Measurements from ENCODE around the gene INS.
"Not testable (repeated sequence)": the region's sequence is repeated elsewhere in the genome, so short reads cannot be mapped to it uniquely, and the experiment has no call there.

Gene INS

DNA sequence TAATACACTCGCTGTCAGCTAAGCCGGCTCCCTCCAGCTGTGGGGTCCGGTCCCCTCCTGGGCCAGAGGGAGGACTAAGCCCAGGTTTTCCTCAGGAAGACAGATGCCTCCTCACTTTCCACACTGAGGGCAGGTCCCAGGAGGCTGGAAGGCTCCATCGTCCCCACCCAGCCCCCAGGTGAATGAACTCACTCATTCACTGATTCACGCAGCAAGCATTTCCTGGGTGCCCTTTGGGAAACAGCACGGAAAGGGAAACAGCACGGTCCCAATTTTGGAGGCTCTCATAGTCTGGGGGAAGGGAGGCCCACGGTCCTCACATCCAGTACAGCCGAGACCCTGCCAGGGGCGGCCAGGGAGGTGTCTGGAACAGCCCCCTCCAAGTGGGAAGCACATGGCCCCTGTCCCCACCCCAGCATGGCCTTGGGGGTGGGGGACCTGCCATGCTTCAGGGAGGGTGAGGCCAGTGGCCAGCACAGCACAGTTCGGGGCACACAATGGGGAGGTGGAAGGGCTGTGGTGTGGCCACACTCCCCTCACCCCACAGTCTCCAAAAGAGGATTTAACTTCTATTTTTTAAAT is 19.9 kb upstream of the INS start:
- no peak for DNase-seq

DNA sequence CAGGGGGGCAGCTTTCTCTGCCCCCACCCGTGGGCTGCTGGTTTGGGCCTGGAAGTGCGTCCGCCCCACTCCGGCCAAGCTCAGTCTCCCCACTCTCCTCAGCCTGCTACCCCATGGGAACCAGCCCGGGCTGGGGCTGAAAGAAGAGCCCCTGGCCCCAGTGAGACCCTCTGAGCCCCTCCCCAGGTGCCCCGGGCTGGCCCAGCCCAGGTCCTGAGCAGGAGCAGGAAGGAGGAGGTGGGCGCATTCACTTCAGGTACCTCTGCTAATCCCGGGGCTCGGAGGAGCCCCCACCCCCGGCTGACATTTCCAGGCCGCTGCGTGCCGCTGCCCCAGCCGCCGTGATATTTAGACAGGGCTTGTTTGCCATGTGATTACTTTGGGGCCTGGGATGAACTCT is 19.3 kb upstream of the INS start:
- DNase-seq: no peak

DNA sequence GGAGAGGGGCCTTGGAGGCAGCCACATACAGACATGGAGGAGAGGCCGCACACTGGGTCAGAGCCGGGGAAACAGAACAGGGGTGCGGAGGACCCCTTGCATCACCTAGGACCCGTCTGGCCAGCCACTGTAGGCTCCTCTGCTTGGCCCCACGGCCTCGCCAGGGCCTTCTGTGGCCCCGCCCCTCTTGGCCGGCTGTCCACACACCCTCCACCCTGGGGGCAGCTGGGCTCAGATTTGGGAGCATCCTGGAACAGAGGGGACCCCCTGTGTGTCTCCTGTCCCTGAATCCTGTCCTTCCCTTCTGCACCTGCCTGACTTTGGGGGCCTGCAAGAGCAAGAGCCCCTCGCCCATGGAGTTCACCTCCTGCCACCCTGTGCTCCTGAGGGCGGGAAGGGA is 18.5 kb upstream of the INS start:
- DNase-seq: no peak

DNA sequence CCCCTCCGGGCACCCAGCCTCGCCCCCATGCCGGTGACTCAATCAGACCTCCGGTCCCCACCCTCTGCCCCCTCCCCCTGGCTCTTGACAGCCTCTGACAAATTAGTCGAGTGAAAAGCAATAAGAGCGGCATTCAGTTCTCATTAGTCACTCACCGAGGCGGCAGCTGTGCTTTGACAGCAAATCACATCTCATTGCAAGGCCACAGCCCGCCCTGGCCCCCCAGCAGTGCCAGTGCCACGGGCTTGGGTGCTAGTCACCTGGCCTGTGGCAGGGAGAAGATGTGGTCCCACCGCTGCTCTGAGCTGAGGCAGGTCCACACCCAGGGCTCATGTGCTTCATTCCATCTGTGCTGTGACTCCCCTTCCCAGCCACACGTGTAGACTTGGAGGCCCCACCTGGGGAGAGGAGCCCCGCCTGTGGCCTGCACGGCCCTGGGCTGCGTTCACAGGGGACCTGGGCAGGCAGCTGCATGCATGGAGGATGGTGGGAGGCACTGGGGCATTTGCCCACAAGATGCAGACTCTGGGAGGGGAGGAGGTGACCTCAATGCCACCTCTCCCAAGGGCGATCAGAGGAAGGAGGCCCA is 18.0 kb upstream of the INS start:
- no peak for DNase-seq

DNA sequence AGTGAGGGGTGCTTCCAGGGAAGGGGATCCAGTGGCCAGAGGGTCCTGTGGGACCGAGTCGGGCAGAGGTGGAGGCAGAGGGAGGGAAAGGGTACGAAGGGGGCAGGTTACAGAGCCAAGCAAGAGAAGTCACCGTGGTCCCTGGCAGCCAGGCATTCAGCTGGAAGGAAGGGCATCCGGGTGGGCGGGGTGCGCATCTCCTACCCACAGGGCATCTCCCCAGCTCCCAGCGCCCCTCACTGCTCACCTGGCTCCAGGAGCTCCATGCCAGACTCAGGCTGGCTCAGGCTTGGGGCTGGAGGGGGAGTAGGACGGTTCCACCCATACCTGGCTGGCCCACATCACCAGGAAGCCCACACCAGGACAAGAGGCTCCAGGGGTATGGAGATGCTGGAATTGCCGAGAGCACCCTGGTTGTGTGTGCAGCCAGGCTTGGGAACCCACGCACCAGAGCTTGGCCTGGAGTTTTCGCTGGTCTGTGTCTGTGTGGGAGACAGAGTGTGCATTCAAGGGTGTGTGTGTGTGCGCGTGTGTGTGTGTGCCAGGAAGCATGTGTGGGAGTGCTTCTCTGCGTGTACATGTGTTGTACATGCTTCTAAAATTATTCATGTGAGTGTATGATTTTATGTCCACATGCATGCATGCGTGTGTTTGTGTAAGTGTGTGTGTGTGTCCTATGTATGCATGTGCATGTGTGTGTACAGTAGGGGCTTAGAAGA is 17.2 kb upstream of the INS start:
- not testable (repeated sequence) for DNase-seq

- no peak for DNase-seq
These were observed 16.1 kb upstream of the INS start for GRCh38 chr11:2177076-2177475.

GRCh38 chr11:2176389-2176900 is 15.4 kb upstream of the INS start:
- DNase-seq: no peak

DNA sequence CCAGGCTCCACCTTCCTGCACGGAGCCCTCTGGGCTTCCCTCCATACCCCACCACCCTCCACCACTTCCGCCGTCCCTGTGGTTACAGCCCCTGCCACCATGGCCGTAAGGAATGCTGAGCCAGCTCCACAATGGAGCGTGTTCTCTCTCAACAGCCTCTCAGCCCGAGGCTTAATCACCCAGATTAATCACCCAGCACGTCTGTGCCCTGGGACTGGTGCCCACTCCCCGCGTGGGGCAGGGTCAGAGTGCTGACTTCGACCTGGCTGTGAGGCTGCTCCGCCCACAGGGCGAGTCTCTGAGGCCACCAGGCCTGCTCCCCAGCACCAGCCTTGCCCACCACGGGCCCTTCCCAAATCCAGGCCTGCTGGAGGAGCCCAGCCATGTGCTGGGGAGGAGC is 14.7 kb upstream of the INS start:
- DNase-seq: no peak

- no peak for DNase-seq
These were observed 13.4 kb upstream of the INS start for GRCh38 chr11:2174361-2174760.

DNA sequence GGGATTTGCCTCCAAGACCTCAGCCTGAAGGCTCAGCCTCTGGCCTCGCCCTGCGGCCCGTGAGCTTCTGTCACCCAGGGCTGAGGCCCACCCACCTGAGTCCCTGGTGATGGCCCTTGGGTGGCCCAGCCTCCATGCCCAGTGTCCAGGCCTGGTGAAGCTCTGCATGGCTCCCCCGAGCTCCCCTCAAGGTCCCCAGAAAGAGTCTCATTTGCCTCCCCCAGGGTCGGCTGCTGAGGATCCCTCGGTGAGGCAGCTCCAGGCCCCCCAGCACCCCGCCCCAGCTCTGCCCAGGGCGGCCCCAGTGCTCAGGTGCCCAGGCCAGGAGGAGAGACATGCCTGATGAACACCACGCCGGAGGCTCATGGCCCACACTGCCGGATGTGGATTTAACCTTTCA is 12.8 kb upstream of the INS start:
- no peak for DNase-seq

- DNase-seq: no peak
These were observed 12.2 kb upstream of the INS start for GRCh38 chr11:2173150-2173693.

DNA sequence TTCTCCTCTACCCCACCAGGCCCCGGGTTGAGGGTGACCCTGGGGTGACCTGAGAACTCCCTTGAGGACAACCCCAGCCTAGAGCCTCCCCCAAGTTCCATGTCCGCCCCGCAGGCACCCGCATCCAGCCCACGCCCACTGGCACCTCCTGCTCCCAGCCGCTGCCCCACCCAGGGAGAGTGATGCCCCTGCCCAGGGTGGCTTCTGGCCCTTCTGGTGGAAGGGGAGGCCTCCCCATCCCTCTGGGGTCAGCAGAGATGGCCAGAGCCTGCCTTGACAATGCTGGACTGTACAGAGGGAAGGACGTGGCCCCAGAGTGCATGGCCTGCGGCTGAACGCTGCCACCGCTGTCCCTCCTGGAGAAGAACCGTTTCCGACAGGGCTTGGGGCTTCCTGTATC is 11.7 kb upstream of the INS start:
- DNase-seq: no peak

GRCh38 chr11:2171591-2172003 is 10.6 kb upstream of the INS start, which contains the start of gene TH:
TH (minus strand) TSS chr11:2171815; CDS start chr11:2171786, 29 bp downstream.
- DNase-seq: no peak

GRCh38 chr11:2169626-2170570 is 8.9 kb upstream of the INS start:
- no peak for DNase-seq

DNA sequence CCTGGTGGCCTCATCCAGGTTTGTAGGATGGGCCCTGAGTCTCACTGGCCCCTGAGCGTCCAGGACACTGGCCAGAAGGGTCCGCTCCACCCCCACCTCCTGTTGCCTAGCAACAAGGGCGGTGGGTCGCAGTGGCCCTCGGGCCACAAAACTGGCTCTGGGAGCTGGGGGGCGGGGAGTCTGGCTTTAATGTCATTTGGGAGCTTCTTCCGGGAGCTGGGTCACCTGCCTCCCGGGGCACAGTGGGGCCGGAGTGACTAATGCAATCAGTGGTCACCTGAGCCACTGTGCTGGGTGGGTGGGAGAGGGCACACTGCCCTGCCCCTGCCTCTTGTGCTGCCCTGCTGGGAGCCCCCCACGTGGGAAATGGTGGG is 8.0 kb upstream of the INS start:
- DNase-seq: no peak

- DNase-seq: no peak
These were observed 7.4 kb upstream of the INS start for GRCh38 chr11:2168286-2169004.

DNA sequence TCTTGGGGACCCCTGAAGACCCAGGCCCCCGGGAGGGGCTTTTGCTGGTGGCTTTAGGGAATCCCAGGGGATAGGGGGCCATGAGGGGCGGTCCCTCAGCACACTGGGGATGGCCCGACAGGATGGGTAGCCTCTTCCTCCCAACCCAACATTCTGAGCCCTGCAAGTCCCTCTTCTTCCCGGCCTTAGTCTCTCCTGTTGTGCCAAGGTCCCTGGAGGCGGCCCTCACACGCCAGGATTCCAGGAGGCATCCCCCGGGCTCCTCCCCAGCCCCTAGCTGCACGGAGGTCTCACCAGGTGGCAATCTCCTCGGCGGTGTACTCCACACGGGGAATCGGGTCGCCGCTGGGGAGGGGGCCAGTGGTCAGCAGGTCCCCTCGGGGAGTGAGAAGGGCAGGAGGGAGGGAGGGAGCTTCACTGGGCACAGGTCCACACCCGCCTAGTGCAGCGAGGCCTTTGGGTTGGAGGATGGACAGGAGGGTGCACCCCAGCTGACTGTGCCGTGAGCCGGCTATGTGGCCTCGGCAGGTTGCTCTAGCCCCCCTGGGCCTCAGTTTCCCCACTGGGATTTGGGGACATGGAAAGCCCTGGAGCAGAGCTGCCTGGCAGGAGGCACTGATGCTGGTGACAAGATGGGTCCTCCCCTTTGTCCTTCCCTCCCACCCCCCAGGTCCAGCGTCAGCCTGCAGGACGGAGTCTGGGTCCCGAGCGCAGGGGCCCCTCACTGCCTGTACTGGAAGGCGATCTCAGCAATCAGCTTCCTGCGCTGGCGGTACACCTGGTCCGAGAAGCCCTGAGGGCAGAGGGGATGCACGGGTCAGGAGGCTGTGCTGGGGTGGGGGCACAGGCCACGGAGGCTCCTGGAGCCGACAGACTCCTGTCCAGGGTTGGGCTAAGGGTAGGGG is 6.4 kb upstream of the INS start:
- no peak for DNase-seq

GRCh38 chr11:2166091-2166851 is 5.3 kb upstream of the INS start:
- no peak for DNase-seq

DNA sequence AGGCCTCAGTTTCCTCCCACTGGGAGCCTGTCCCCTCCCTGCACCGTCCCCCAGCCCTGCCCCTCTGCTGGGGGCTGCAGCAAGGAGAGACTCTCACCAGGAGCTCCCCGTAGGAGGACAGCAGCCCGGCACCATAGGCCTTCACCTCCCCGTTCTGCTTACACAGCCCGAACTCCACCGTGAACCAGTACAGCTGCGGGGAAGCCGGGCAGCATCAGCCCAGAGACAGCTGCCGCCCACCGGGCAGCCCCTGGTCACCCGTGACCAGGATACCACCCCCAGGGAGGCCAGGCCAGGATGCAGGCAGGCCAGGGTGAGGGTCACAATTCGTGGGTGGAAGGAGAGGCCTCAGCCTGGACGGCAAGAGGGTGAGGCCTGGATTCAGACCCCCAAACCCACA is 4.6 kb upstream of the INS start:
- DNase-seq: no peak

DNA sequence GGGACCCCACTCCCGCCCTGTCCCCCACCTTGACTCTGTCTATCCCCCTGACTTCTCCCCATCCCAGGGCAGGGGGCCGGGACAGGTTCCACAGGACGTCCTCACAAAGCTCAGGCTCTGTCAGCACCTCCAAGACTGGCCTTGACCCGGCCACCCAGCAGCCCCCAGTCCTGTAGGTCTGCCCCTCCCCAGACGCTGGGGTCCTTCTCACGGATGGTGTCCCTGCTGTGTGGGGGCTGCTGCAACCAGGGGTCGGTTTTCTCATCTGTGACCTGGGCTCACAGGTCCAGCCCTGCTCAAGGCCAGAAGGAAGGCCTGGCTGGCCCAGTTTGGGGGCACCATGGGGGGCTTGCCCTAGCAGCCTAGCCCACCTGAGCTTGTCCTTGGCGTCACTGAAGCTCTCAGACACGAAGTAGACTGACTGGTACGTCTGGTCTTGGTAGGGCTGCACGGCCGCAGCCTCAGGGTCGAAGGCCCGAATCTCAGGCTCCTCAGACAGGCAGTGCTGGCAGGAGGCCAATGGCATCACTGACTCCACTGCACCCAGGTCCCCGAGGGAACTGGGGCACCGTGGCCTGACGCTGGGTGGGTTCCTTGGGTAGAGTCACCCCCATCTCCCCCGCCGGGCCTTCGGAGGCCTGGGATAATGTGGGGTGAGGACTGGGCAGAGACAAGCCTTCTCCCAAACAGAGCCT is 4.0 kb upstream of the INS start:
- no peak for DNase-seq

Data from midbrain (tissue), 1 donor.